HEK293 (cell line): ENCODE measurements around the gene RTL1.

ENCODE experiments used
- CTCF ChIA-PET: fragments of 350-600 bp; formaldehyde crosslinking; extraction: SDS; loops from one replicate; lab custom pipeline; 2021; ENCODE audit warnings: antibody characterized with exemption; lab: Yijun Ruan, JAX
- POLR2A ChIA-PET: fragments of 300-600 bp; formaldehyde crosslinking; extraction: SDS; loops from one replicate; lab custom pipeline; 2020; ENCODE audit warnings: antibody characterized with exemption, inconsistent platforms; lab: Yijun Ruan, JAX
- H3K27ac ChIP-seq: fragments of 200-500 bp; sonication (Bioruptor generic); 2 replicates; pipeline ENCODE4 v1.5.1; 2014; ENCODE audit warnings: low read depth, low read length, control low read depth, inconsistent platforms; ENCODE audit errors: extremely low read depth
- H3K36me3 ChIP-seq, 2 experiments: fragments of 200-500 bp in 1 of 2; sonication (Bioruptor generic) in 1 of 2; 1 replicate in 1 of 2; 2 replicates in 1 of 2; pipeline ENCODE4 v1.5.1; 2014 to 2017; ENCODE audit warnings: inconsistent platforms in 2 of 2, low read length in 2 of 2; ENCODE audit not compliant: control insufficient read depth in 2 of 2, insufficient read depth in 1 of 2
- H3K4me1 ChIP-seq: fragments of 200-500 bp; sonication (Bioruptor generic); 2 replicates; pipeline ENCODE4 v1.5.1; 2014; ENCODE audit warnings: mild to moderate bottlenecking, low read length, inconsistent platforms; ENCODE audit not compliant: control insufficient read depth, insufficient read depth
- H3K4me3 ChIP-seq: 2 replicates; pipeline ENCODE4 v1.5.1; 2011; ENCODE audit warnings: low read depth, mild to moderate bottlenecking, control low read depth, low read length, moderate library complexity
- H3K9me3 ChIP-seq: fragments of 200-500 bp; sonication (Bioruptor generic); 2 replicates; pipeline ENCODE4 v1.5.1; 2014; ENCODE audit warnings: low read depth, low read length, inconsistent platforms; ENCODE audit not compliant: control insufficient read depth, insufficient read depth
- BCL11B ChIP-seq: fragments of 450-650 bp; formaldehyde crosslinking; IDR thresholded peaks from 2 replicates; pipeline ENCODE4 v1.5.1; 2016; ENCODE audit warnings: low read depth, missing biosample characterization, missing genetic modification characterization
- PRDM2 ChIP-seq: fragments of 450-650 bp; formaldehyde crosslinking; IDR thresholded peaks from 2 replicates; pipeline ENCODE4 v1.5.1; 2016; ENCODE audit warnings: missing biosample characterization, missing genetic modification characterization, borderline replicate concordance
- ZBTB17 ChIP-seq: fragments of 450-650 bp; formaldehyde crosslinking; IDR thresholded peaks from 2 replicates; pipeline ENCODE4 v1.5.1; 2016; ENCODE audit warnings: missing biosample characterization, missing genetic modification characterization
- ZNF174 ChIP-seq: fragments of 450-650 bp; formaldehyde crosslinking; IDR thresholded peaks from 2 replicates; pipeline ENCODE4 v1.5.0; 2017; ENCODE audit warnings: missing biosample characterization, mild to moderate bottlenecking, missing genetic modification characterization
- ZNF214 ChIP-seq: fragments of 450-650 bp; formaldehyde crosslinking; IDR thresholded peaks from 2 replicates; pipeline ENCODE4 v1.5.1; 2017; ENCODE audit warnings: missing biosample characterization, mild to moderate bottlenecking, missing genetic modification characterization, borderline replicate concordance
- ZNF354C ChIP-seq: fragments of 450-650 bp; formaldehyde crosslinking; IDR thresholded peaks from 2 replicates; pipeline ENCODE4 v1.5.1; 2016; ENCODE audit warnings: missing biosample characterization, missing genetic modification characterization, low read depth, borderline replicate concordance
- ZNF610 ChIP-seq: fragments of 450-650 bp; formaldehyde crosslinking; IDR thresholded peaks from 2 replicates; pipeline ENCODE4 v1.5.1; 2016; ENCODE audit warnings: missing biosample characterization, missing genetic modification characterization, borderline replicate concordance
- ZNF658 ChIP-seq: fragments of 450-650 bp; formaldehyde crosslinking; IDR thresholded peaks from 2 replicates; pipeline ENCODE4; 2016; ENCODE audit warnings: missing biosample characterization, missing genetic modification characterization
- ZNF768 ChIP-seq: fragments of 450-650 bp; formaldehyde crosslinking; IDR thresholded peaks from 2 replicates; pipeline ENCODE4 v1.5.1; 2018; ENCODE audit warnings: missing biosample characterization, mild to moderate bottlenecking, missing genetic modification characterization
- TF ChIP-seq, protein P1 (sequence below): fragments of 450-650 bp; formaldehyde crosslinking; IDR thresholded peaks from 2 replicates; pipeline ENCODE4 v1.5.1; 2016; ENCODE audit warnings: missing biosample characterization, missing genetic modification characterization, borderline replicate concordance
- TF ChIP-seq, protein P2 (sequence below): fragments of 450-650 bp; formaldehyde crosslinking; IDR thresholded peaks from 2 replicates; pipeline ENCODE4 v1.5.1; 2016; ENCODE audit warnings: missing biosample characterization, missing genetic modification characterization

RTL1 gene

DNA sequence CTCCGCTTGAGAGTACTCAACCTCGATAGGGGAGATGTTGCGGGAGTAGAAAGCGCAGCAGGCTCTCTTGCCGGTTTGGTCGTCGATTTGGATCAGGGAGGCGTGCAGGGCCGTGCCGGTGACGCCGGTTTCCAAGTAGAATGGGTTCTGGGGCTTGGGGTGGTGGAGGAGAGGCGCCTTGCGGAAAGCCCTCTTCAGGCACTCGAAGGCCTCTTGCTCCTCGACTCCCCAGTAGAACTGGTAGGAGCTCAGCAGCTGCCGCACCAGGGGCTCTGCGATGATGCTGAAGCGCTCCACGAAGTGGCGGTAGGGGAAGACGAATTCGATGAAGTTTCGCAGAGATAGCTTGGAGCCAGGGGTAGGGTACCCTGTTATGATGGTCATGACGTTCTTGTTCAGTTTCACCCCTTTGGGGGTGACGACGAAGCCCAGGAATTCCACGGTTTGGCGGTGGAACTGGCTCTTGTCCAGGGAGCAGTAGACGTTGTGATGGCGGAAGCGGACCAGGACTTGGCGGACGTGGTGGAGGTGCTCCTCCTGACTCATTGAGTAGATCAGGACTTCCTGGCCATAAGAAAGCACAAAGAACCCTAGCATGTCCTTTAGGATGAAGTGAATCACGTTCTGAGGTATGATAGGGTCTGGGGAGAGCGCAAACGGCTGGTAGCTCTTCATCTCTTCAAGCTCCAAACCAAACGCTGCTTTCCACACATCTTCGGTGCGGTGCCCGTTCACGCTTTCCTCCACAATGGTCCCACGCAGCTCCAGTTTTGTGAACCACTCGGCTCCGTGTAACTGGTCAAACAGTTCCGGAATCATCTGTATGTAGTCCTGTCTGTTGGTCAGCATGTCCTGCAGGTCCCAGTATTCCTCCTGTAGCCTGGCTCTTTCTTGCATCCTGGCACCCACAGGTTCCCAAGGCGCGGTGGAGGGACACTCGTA, 21.2 kb downstream of the RTL1 start:
- TF ChIP-seq, protein P1, sequence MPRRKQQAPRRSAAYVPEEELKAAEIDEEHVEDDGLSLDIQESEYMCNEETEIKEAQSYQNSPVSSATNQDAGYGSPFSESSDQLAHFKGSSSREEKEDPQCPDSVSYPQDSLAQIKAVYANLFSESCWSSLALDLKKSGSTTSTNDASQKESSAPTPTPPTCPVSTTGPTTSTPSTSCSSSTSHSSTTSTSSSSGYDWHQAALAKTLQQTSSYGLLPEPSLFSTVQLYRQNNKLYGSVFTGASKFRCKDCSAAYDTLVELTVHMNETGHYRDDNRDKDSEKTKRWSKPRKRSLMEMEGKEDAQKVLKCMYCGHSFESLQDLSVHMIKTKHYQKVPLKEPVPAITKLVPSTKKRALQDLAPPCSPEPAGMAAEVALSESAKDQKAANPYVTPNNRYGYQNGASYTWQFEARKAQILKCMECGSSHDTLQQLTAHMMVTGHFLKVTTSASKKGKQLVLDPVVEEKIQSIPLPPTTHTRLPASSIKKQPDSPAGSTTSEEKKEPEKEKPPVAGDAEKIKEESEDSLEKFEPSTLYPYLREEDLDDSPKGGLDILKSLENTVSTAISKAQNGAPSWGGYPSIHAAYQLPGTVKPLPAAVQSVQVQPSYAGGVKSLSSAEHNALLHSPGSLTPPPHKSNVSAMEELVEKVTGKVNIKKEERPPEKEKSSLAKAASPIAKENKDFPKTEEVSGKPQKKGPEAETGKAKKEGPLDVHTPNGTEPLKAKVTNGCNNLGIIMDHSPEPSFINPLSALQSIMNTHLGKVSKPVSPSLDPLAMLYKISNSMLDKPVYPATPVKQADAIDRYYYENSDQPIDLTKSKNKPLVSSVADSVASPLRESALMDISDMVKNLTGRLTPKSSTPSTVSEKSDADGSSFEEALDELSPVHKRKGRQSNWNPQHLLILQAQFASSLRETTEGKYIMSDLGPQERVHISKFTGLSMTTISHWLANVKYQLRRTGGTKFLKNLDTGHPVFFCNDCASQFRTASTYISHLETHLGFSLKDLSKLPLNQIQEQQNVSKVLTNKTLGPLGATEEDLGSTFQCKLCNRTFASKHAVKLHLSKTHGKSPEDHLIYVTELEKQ, result no peak
- TF ChIP-seq ZNF214 (tag by site-specific recombination), result no peak
- no peak for TF ChIP-seq ZBTB17 (tag by site-specific recombination)
- no peak for TF ChIP-seq PRDM2 (tag by site-specific recombination)
- TF ChIP-seq, protein P2, sequence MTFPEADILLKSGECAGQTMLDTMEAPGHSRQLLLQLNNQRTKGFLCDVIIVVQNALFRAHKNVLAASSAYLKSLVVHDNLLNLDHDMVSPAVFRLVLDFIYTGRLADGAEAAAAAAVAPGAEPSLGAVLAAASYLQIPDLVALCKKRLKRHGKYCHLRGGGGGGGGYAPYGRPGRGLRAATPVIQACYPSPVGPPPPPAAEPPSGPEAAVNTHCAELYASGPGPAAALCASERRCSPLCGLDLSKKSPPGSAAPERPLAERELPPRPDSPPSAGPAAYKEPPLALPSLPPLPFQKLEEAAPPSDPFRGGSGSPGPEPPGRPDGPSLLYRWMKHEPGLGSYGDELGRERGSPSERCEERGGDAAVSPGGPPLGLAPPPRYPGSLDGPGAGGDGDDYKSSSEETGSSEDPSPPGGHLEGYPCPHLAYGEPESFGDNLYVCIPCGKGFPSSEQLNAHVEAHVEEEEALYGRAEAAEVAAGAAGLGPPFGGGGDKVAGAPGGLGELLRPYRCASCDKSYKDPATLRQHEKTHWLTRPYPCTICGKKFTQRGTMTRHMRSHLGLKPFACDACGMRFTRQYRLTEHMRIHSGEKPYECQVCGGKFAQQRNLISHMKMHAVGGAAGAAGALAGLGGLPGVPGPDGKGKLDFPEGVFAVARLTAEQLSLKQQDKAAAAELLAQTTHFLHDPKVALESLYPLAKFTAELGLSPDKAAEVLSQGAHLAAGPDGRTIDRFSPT, result no peak
- TF ChIP-seq ZNF610 (tag by site-specific recombination), result no peak
- TF ChIP-seq ZNF354C, result no peak
- no peak for TF ChIP-seq ZNF174
- TF ChIP-seq BCL11B, result no peak
- CTCF ChIA-PET, result no interaction called here
- H3K36me3 ChIP-seq, result no peaks in the 10 kb centered on the region
- no peaks in the 10 kb centered on the region for H3K9me3 ChIP-seq
- POLR2A ChIA-PET, result no interaction called here
- no peak overlapping the region for H3K4me3 ChIP-seq
- H3K27ac ChIP-seq, result no peak overlapping the region
- peaks cover under 1% of the 10 kb centered on the region; the same call in 1 of the 2 replicates for H3K4me1 ChIP-seq

GRCh38 chr14:100881211-100882025, 22.1 kb downstream of the RTL1 start:
- Histone ChIP-seq H3K9me3 (no peaks in the 10 kb centered on the region), H3K4me1 (no peaks in the 10 kb centered on the region), H3K4me3 (no peak overlapping the region), H3K36me3 (no peaks in the 10 kb centered on the region), H3K27ac (no peak overlapping the region)
- ChIA-PET POLR2A (no interaction called here), CTCF (no interaction called here)
- TF ChIP-seq ZNF658 (tag by site-specific recombination) (no peak), ZNF768 (tag by site-specific recombination) (no peak), ZNF354C (no peak)
